GM20000 (cell line): Measurements from ENCODE around the gene DLX2.

Source experiments
- DNase-seq: peaks from one replicate; pipeline ENCODE4 v3.0.0; 2012; ENCODE audit warnings: low spot score
- CTCF ChIP-seq: IDR thresholded peaks from 2 replicates; pipeline ENCODE4 v1.5.1; 2012; ENCODE audit warnings: mild to moderate bottlenecking, control low read depth; ENCODE audit errors: extremely low read depth, missing control alignments

DLX2 gene

GRCh38 chr2:172134270-172134669 is 31.6 kb upstream of the DLX2 start:
- TF ChIP-seq CTCF: no peak

GRCh38 chr2:172131713-172132555 is 29.2 kb upstream of the DLX2 start:
- no peak for TF ChIP-seq CTCF
- no peak for DNase-seq

More at GRCh38 chr2:172134270-172134669, 31.6 kb upstream of the DLX2 start:
- DNase-seq: no peak

- TF ChIP-seq CTCF: no peak
- DNase-seq: no peak
Measured at GRCh38 chr2:172129404-172129803, 26.7 kb upstream of the DLX2 start.

- no peak for DNase-seq
- TF ChIP-seq CTCF: no peak
Measured at GRCh38 chr2:172128484-172128883, 25.8 kb upstream of the DLX2 start.

GRCh38 chr2:172120118-172120517 is 17.4 kb upstream of the DLX2 start:
- no peak for DNase-seq

GRCh38 chr2:172119089-172119488 is 16.4 kb upstream of the DLX2 start:
- TF ChIP-seq CTCF: no peak

More at GRCh38 chr2:172120118-172120517, 17.4 kb upstream of the DLX2 start:
- no peak for TF ChIP-seq CTCF

GRCh38 chr2:172116107-172116506 is 13.4 kb upstream of the DLX2 start:
- TF ChIP-seq CTCF: no peak
- no peak for DNase-seq

More at GRCh38 chr2:172119089-172119488, 16.4 kb upstream of the DLX2 start:
- DNase-seq: no peak
